ENCODE results near the gene RRAGD.

- no peak for TF ChIP-seq CTCF (IDR thresholded peaks at IDR 0.05)
- no peak for TF ChIP-seq EZH2 (IDR thresholded peaks at IDR 0.05; ENCODE audit: borderline replicate concordance, insufficient read depth, low read depth, low read length, poor library complexity, severe bottlenecking)
Measured at GRCh38 chr6:89320012-89320559, 92.0 kb downstream of the RRAGD start.

Measured in B cell (primary cell).